Measurements from ENCODE around the gene PCDHGA7.
"Not testable (repeated sequence)": the region's sequence is repeated elsewhere in the genome, so short reads cannot be mapped to it uniquely, and the experiment has no call there.

PCDHGA7 gene

GRCh38 chr5:141398608-141399007 lies 16.1 kb downstream of the PCDHGA7 start:
- DNase-seq (ENCODE audit: low spot score): no peak

- DNase-seq (ENCODE audit: low spot score): no peak
Observed at GRCh38 chr5:141399555-141400258, 17.2 kb downstream of the PCDHGA7 start.

- no peak for DNase-seq (ENCODE audit: low spot score)
Observed at GRCh38 chr5:141402553-141403243, 20.2 kb downstream of the PCDHGA7 start, which contains the start of gene PCDHGA9. Gene PCDHGA9, plus strand, starts transcription at chr5:141402778. Its CDS starts 175 bp downstream, at chr5:141402953.

GRCh38 chr5:141403387-141403786 lies 20.8 kb downstream of the PCDHGA7 start:
- no peak for DNase-seq (ENCODE audit: low spot score)

- not testable (repeated sequence) for DNase-seq (ENCODE audit: low spot score)
Observed at GRCh38 chr5:141407790-141408505, 25.4 kb downstream of the PCDHGA7 start, which contains the start of gene PCDHGB6. Gene PCDHGB6, plus strand, starts transcription at chr5:141408021. Its CDS starts 182 bp downstream, at chr5:141408203.

GRCh38 chr5:141409598-141410306 lies 27.2 kb downstream of the PCDHGA7 start:
- DNase-seq (ENCODE audit: low spot score): no peak

- DNase-seq (ENCODE audit: low spot score): no peak
Observed at GRCh38 chr5:141411575-141411974, 29.0 kb downstream of the PCDHGA7 start.

- no peak for DNase-seq (ENCODE audit: low spot score)
Observed at GRCh38 chr5:141412854-141413539, 30.5 kb downstream of the PCDHGA7 start, which contains the start of gene PCDHGA10. Gene PCDHGA10, plus strand, starts transcription at chr5:141412987. Its CDS starts 189 bp downstream, at chr5:141413176.

GRCh38 chr5:141413540-141414069 lies 31.1 kb downstream of the PCDHGA7 start:
- no peak for DNase-seq (ENCODE audit: low spot score)

GRCh38 chr5:141414548-141415274 lies 32.2 kb downstream of the PCDHGA7 start:
- not testable (repeated sequence) for DNase-seq (ENCODE audit: low spot score)

GRCh38 chr5:141415275-141415618 lies 32.7 kb downstream of the PCDHGA7 start:
- DNase-seq (ENCODE audit: low spot score): not testable (repeated sequence)

GRCh38 chr5:141417494-141418172 lies 35.1 kb downstream of the PCDHGA7 start, which contains the start of gene PCDHGB7:
Gene PCDHGB7, plus strand, starts transcription at chr5:141417677. Its CDS starts 183 bp downstream, at chr5:141417860.
- not testable (repeated sequence) for DNase-seq (ENCODE audit: low spot score)

- no peak for DNase-seq (ENCODE audit: low spot score)
Observed at GRCh38 chr5:141419074-141419880, 36.7 kb downstream of the PCDHGA7 start.

GRCh38 chr5:141420855-141421488 lies 38.4 kb downstream of the PCDHGA7 start, which contains the start of gene PCDHGA11:
Gene PCDHGA11, plus strand, starts transcription at chr5:141421051. Its CDS starts 177 bp downstream, at chr5:141421228.
- DNase-seq (ENCODE audit: low spot score): no peak

GRCh38 chr5:141421489-141421855 lies 38.9 kb downstream of the PCDHGA7 start:
- DNase-seq (ENCODE audit: low spot score): no peak

GRCh38 chr5:141422742-141423291 lies 40.3 kb downstream of the PCDHGA7 start:
- no peak for DNase-seq (ENCODE audit: low spot score)

GRCh38 chr5:141427783-141428426 lies 45.4 kb downstream of the PCDHGA7 start:
- no peak for DNase-seq (ENCODE audit: low spot score)

All from left forelimb (tissue), 1 donor.